PC-9 (cell line): ENCODE data around the gene PDE4D. TPM values are rescaled to one million over a fixed set of nuclear protein-coding genes. Genes with fewer than 3 reads are reported as not detected.

Source experiments
- BruUV-seq: library from RNA; stranded (reverse); fragments of 400-500 nt; replicated peaks from 2 replicates; lab custom pipeline; 2021; lab: Mats Ljungman, UMichigan
- CTCF ChIA-PET: fragments of 300-600 bp; sonication (Branson Sonifier 250); formaldehyde crosslinking; loops from one replicate; lab custom pipeline; 2022; ENCODE audit warnings: antibody characterized with exemption; lab: Charles Lee
- POLR2A ChIA-PET: fragments of 300-600 bp; sonication (Branson Sonifier 250); formaldehyde crosslinking; loops from one replicate; lab custom pipeline; 2022; ENCODE audit warnings: antibody characterized with exemption; ENCODE audit not compliant: unreplicated experiment; lab: Charles Lee
- DNase-seq, 2 experiments: peaks; one replicate each; pipeline versions ENCODE4 v3.0.0 to v3.0.0-alpha.2; 2015 to 2022; ENCODE audit warnings: mixed read lengths in 1 of 2
- H2AFZ ChIP-seq: fragments of 200-600 bp; sonication (generic); 2 replicates; pipeline ENCODE4 v1.8.1; 2017; ENCODE audit warnings: antibody characterized with exemption
- H3F3A ChIP-seq: fragments of 200-600 bp; sonication (generic); 2 replicates; pipeline ENCODE4 v1.8.1; 2017; ENCODE audit warnings: antibody characterized with exemption, mild to moderate bottlenecking, low read depth; ENCODE audit not compliant: insufficient read depth
- H3K27ac ChIP-seq: fragments of 200-600 bp; sonication (generic); 2 replicates; pipeline ENCODE4 v1.6.1; 2016; ENCODE audit warnings: mixed run types
- H3K27me3 ChIP-seq: fragments of 200-600 bp; sonication (generic); 2 replicates; pipeline ENCODE4 v1.6.1; 2016; ENCODE audit warnings: low read depth, mixed run types; ENCODE audit not compliant: insufficient read depth
- H3K36me3 ChIP-seq: fragments of 200-600 bp; sonication (generic); 2 replicates; pipeline ENCODE4 v1.6.1; 2016; ENCODE audit warnings: low read depth, mixed run types
- H3K4me1 ChIP-seq: fragments of 200-600 bp; sonication (generic); replicated peaks from 2 replicates; pipeline ENCODE4 v1.6.1; 2016; ENCODE audit warnings: mixed run types; ENCODE audit not compliant: insufficient read depth
- H3K4me2 ChIP-seq: fragments of 200-600 bp; sonication (generic); 2 replicates; pipeline ENCODE4 v1.6.1; 2017; ENCODE audit warnings: mixed run types
- H3K4me3 ChIP-seq: fragments of 200-600 bp; sonication (generic); 2 replicates; pipeline ENCODE4 v1.6.1; 2016; ENCODE audit warnings: mixed run types
- H3K79me2 ChIP-seq: fragments of 200-600 bp; sonication (generic); 2 replicates; pipeline ENCODE4 v1.6.1; 2017; ENCODE audit warnings: low read depth, mixed run types
- H3K9me2 ChIP-seq: fragments of 200-600 bp; sonication (generic); 2 replicates; pipeline ENCODE4 v1.8.1; 2017; ENCODE audit warnings: mild to moderate bottlenecking; ENCODE audit not compliant: insufficient read depth
- H3K9me3 ChIP-seq: fragments of 200-600 bp; sonication (generic); 2 replicates; pipeline ENCODE4 v1.8.1; 2016; ENCODE audit warnings: low read depth; ENCODE audit not compliant: insufficient read depth
- H4K20me1 ChIP-seq: fragments of 200-600 bp; sonication (generic); 2 replicates; pipeline ENCODE4 v1.8.1; 2017; ENCODE audit not compliant: insufficient read depth
- CTCF ChIP-seq: fragments of 200-600 bp; sonication (generic); conservative IDR thresholded peaks from 2 replicates; pipeline ENCODE4 v1.6.1; 2017; ENCODE audit warnings: mixed run types, antibody characterized with exemption, mild to moderate bottlenecking, moderate library complexity
- EZH2 ChIP-seq: fragments of 200-600 bp; sonication (generic); IDR thresholded peaks from 2 replicates; pipeline ENCODE4 v1.8.0; 2017; ENCODE audit warnings: antibody characterized with exemption, low read depth
- intact Hi-C: fragments of 100-400 bp; cut with micrococcal nuclease; formaldehyde crosslinking; loops from one replicate; pipeline ENCODE4 v1.10.0; 2022; ENCODE audit not compliant: unreplicated experiment
- total RNA-seq: library from RNA; stranded (reverse); gene quantifications from 2 replicates; pipeline ENCODE4 v1.2.3, GENCODE V29; 2021

Gene PDE4D
- total RNA-seq, 1 experiment from 2014 or later = 9.8 TPM

- Histone ChIP-seq H3K79me2 (no peaks in the 10 kb centered on the region), H3K9me2 (no peaks in the 10 kb centered on the region), H3K4me3 (peak overlapping the region; percentile 4; the same call in 1 of the 2 replicates), H2AFZ (no peak overlapping the region), H4K20me1 (no peaks in the 10 kb centered on the region), H3K4me1 (peaks cover 52% of the 10 kb centered on the region), H3K4me2 (peak overlapping the region; percentile 61), H3K36me3 (no peaks in the 10 kb centered on the region), H3K27me3 (no peaks in the 10 kb centered on the region), H3F3A (peaks cover 22% of the 10 kb centered on the region), H3K27ac (peak overlapping the region; percentile 57), H3K9me3 (peaks cover 8% of the 10 kb centered on the region; the same call in 1 of the 2 replicates)
- DNase-seq = peak; percentile 74 to 90
- TF ChIP-seq EZH2 = no peak
- TF ChIP-seq CTCF = no peak
- ChIA-PET POLR2A (interaction anchor here (0.5 to 0.6 kb wide), 2 partner anchors 36 to 199 kb away, joined by 4 read pairs; no protein-coding TSS in a partner anchor), CTCF (interaction anchor here (0.6 kb wide), 1 partner anchor 518 kb away, joined by 3 read pairs; no protein-coding TSS in a partner anchor)
- intact Hi-C loops = loop anchor here (10.0 kb wide), 1 partner anchor 48 kb away; no protein-coding TSS in a partner anchor
- BruUV-seq = no TSS peak
These were observed 100.4 kb downstream of the PDE4D start for GRCh38 chr5:59792983-59793585.

- CTCF ChIA-PET = no interaction called here
- BruUV-seq = no TSS peak
- peaks cover 44% of the 10 kb centered on the region for H3K4me1 ChIP-seq
- no peak overlapping the region for H3K27ac ChIP-seq
- H3K79me2 ChIP-seq = no peaks in the 10 kb centered on the region
- no peaks in the 10 kb centered on the region for H3K27me3 ChIP-seq
- no peaks in the 10 kb centered on the region for H3K36me3 ChIP-seq
- no peaks in the 10 kb centered on the region for H3K9me2 ChIP-seq
- H4K20me1 ChIP-seq = no peaks in the 10 kb centered on the region
- no peak overlapping the region for H3K4me2 ChIP-seq
- H3K4me3 ChIP-seq = no peak overlapping the region
- intact Hi-C loops = loop anchor here (10.0 kb wide), 1 partner anchor 47 kb away; no protein-coding TSS in a partner anchor
- POLR2A ChIA-PET = no interaction called here
- H3K9me3 ChIP-seq = peaks cover 1% of the 10 kb centered on the region
- peaks cover 22% of the 10 kb centered on the region for H3F3A ChIP-seq
- H2AFZ ChIP-seq = no peak overlapping the region
- DNase-seq = no peak
- no peak for TF ChIP-seq EZH2
- TF ChIP-seq CTCF = no peak
These were observed 101.9 kb downstream of the PDE4D start for GRCh38 chr5:59791617-59792016.

- H3K27ac ChIP-seq = no peak overlapping the region
- no TSS peak for BruUV-seq
- POLR2A ChIA-PET = interaction anchor here (0.7 kb wide), 1 partner anchor 19 kb away, joined by 4 read pairs; no protein-coding TSS in a partner anchor
These were observed 102.6 kb downstream of the PDE4D start for GRCh38 chr5:59790776-59791475.

More at GRCh38 chr5:59790776-59791475, 102.6 kb downstream of the PDE4D start:
- Histone ChIP-seq H3F3A (peaks cover 27% of the 10 kb centered on the region), H2AFZ (no peak overlapping the region), H3K27me3 (no peaks in the 10 kb centered on the region), H3K9me2 (no peaks in the 10 kb centered on the region), H3K36me3 (no peaks in the 10 kb centered on the region), H3K4me2 (no peak overlapping the region), H3K4me3 (no peak overlapping the region), H3K9me3 (peaks cover under 1% of the 10 kb centered on the region; the same call in 1 of the 2 replicates), H3K79me2 (no peaks in the 10 kb centered on the region), H4K20me1 (no peaks in the 10 kb centered on the region), H3K4me1 (peaks cover 50% of the 10 kb centered on the region)
- no peak for DNase-seq
- TF ChIP-seq CTCF (no peak), EZH2 (no peak)
- CTCF ChIA-PET = no interaction called here
- intact Hi-C loops = loop anchor here (10.0 kb wide), 1 partner anchor 46 kb away; no protein-coding TSS in a partner anchor
